WTC11 (cell line): ENCODE measurements around the gene NRXN3. TPM values are rescaled to one million over a fixed set of nuclear protein-coding genes. Genes with fewer than 3 reads are reported as not detected.
A peak's percentile ranks its signal among the peaks of the same experiment; 100 is the strongest.

ENCODE experiments used
- ATAC-seq: fragments of 200-7000 bp; cut with Tn5 transposase; 2 replicates; pipeline ENCODE4 v1.10.0; 2021; ENCODE audit warnings: mild to moderate bottlenecking, moderate library complexity
- CTCF ChIA-PET: fragments of 300-600 bp; sonication (Branson Sonifier 250); formaldehyde crosslinking; loops from one replicate; lab custom pipeline; 2021; ENCODE audit warnings: antibody characterized with exemption; lab: Charles Lee
- POLR2A ChIA-PET: fragments of 350-600 bp; sonication (Branson Sonifier 250); formaldehyde crosslinking; loops from one replicate; lab custom pipeline; 2021; ENCODE audit warnings: antibody characterized with exemption; lab: Charles Lee
- DNase-seq: peaks from one replicate; pipeline ENCODE4 v3.0.0; 2021; ENCODE audit warnings: low spot score
- H3K27ac Mint-ChIP-seq: 2 replicates; pipeline ENCODE4 v1.8.0; 2021; ENCODE audit warnings: mixed read lengths
- H3K27me3 Mint-ChIP-seq: 2 replicates; pipeline ENCODE4 v1.8.0; 2021; ENCODE audit warnings: low read depth, mild to moderate bottlenecking, moderate library complexity, mixed read lengths
- H3K36me3 Mint-ChIP-seq: 2 replicates; pipeline ENCODE4 v1.8.0; 2021; ENCODE audit warnings: mixed read lengths
- H3K4me1 Mint-ChIP-seq: 2 replicates; pipeline ENCODE4 v1.8.0; 2022; ENCODE audit warnings: mixed read lengths
- H3K4me3 Mint-ChIP-seq: 2 replicates; pipeline ENCODE4 v1.8.0; 2021; ENCODE audit warnings: mild to moderate bottlenecking, moderate library complexity, mixed read lengths
- H3K9me3 Mint-ChIP-seq: 2 replicates; pipeline ENCODE4 v1.8.0; 2021; ENCODE audit warnings: mixed read lengths
- AR ChIP-seq: fragments of 250-450 bp; sonication (Bioruptor Pico); IDR thresholded peaks from 2 replicates; pipeline ENCODE4 v1.9.0; 2021; ENCODE audit warnings: mild to moderate bottlenecking
- ATF1 ChIP-seq: sonication (generic); formaldehyde crosslinking; IDR thresholded peaks from 2 replicates; pipeline ENCODE4 v1.8.1; 2023; ENCODE audit warnings: mild to moderate bottlenecking, moderate library complexity, missing genetic modification reagents
- CBFB ChIP-seq: sonication (generic); formaldehyde crosslinking; IDR thresholded peaks from 2 replicates; pipeline ENCODE4 v1.8.1; 2022; ENCODE audit warnings: mild to moderate bottlenecking, low read depth, missing genetic modification reagents
- MYBL2 ChIP-seq: sonication (generic); formaldehyde crosslinking; IDR thresholded peaks from 2 replicates; pipeline ENCODE4 v1.8.1; 2023; ENCODE audit warnings: mild to moderate bottlenecking, moderate library complexity, missing genetic modification reagents
- RORB ChIP-seq: fragments of 250-450 bp; sonication (Bioruptor Pico); IDR thresholded peaks from 2 replicates; pipeline ENCODE4 v1.9.0; 2021; ENCODE audit warnings: mild to moderate bottlenecking
- SP1 ChIP-seq: sonication (generic); formaldehyde crosslinking; conservative IDR thresholded peaks from 2 replicates; pipeline ENCODE4 v1.8.1; 2022; ENCODE audit warnings: missing genetic modification reagents
- TCF7 ChIP-seq: sonication (generic); formaldehyde crosslinking; IDR thresholded peaks from 2 replicates; pipeline ENCODE4 v1.8.0; 2022; ENCODE audit warnings: mild to moderate bottlenecking, low read depth, missing genetic modification reagents, moderate library complexity
- ZNF423 ChIP-seq: fragments of 250-450 bp; sonication (Bioruptor Pico); IDR thresholded peaks from 2 replicates; pipeline ENCODE4 v2.1.2; 2022; ENCODE audit warnings: mild to moderate bottlenecking, moderate library complexity
- ZNF425 ChIP-seq: fragments of 250-450 bp; sonication (Bioruptor Pico); conservative IDR thresholded peaks from 2 replicates; pipeline ENCODE4 v1.9.0; 2021; ENCODE audit warnings: mild to moderate bottlenecking
- total RNA-seq: library from RNA; stranded (reverse); gene quantifications from 3 replicates; pipeline ENCODE4 v1.2.3, GENCODE V29; 2021
- TF ChIP-seq, protein P1 (sequence below): sonication (generic); formaldehyde crosslinking; IDR thresholded peaks from 2 replicates; pipeline ENCODE4 v1.8.1; 2023; ENCODE audit warnings: mild to moderate bottlenecking, missing genetic modification reagents, borderline replicate concordance
- TF ChIP-seq, protein P2 (sequence below): fragments of 200-600 bp; IDR thresholded peaks from 2 replicates; pipeline ENCODE4 v1.8.0; 2022; ENCODE audit warnings: antibody characterized with exemption
- TF ChIP-seq, protein P3 (sequence below): sonication (generic); formaldehyde crosslinking; IDR thresholded peaks from 2 replicates; pipeline ENCODE4 v1.8.1; 2023; ENCODE audit warnings: mild to moderate bottlenecking, missing genetic modification reagents
- TF ChIP-seq, protein P4 (sequence below): sonication (generic); formaldehyde crosslinking; IDR thresholded peaks from 2 replicates; pipeline ENCODE4 v1.8.0; 2023; ENCODE audit warnings: missing genetic modification reagents
- TF ChIP-seq, protein P5 (sequence below): sonication (generic); formaldehyde crosslinking; IDR thresholded peaks from 2 replicates; pipeline ENCODE4 v1.8.0; 2022; ENCODE audit warnings: mild to moderate bottlenecking, missing genetic modification reagents
- TF ChIP-seq, protein P6 (sequence below): fragments of 250-450 bp; sonication (Bioruptor Pico); IDR thresholded peaks from 2 replicates; pipeline ENCODE4 v1.8.0; 2021; ENCODE audit warnings: mild to moderate bottlenecking

Gene NRXN3
- total RNA-seq, 1 experiment from 2014 or later, result 3.0 TPM

GRCh38 chr14:78754059-78754458 is 583.9 kb downstream of the NRXN3 start:
- Mint-ChIP-seq H3K36me3 (no peaks in the 10 kb centered on the region), H3K4me1 (peaks cover 23% of the 10 kb centered on the region), H3K9me3 (no peaks in the 10 kb centered on the region), H3K27me3 (no peaks in the 10 kb centered on the region), H3K4me3 (no peak overlapping the region), H3K27ac (no peak overlapping the region)
- ChIA-PET CTCF (no interaction called here), POLR2A (no interaction called here)
- ATAC-seq, result no peak
- DNase-seq, result no peak
- TF ChIP-seq ZNF423 (CRISPR knock-in tag) (no peak), MYBL2 (CRISPR knock-in tag) (no peak)
- TF ChIP-seq, protein P1, sequence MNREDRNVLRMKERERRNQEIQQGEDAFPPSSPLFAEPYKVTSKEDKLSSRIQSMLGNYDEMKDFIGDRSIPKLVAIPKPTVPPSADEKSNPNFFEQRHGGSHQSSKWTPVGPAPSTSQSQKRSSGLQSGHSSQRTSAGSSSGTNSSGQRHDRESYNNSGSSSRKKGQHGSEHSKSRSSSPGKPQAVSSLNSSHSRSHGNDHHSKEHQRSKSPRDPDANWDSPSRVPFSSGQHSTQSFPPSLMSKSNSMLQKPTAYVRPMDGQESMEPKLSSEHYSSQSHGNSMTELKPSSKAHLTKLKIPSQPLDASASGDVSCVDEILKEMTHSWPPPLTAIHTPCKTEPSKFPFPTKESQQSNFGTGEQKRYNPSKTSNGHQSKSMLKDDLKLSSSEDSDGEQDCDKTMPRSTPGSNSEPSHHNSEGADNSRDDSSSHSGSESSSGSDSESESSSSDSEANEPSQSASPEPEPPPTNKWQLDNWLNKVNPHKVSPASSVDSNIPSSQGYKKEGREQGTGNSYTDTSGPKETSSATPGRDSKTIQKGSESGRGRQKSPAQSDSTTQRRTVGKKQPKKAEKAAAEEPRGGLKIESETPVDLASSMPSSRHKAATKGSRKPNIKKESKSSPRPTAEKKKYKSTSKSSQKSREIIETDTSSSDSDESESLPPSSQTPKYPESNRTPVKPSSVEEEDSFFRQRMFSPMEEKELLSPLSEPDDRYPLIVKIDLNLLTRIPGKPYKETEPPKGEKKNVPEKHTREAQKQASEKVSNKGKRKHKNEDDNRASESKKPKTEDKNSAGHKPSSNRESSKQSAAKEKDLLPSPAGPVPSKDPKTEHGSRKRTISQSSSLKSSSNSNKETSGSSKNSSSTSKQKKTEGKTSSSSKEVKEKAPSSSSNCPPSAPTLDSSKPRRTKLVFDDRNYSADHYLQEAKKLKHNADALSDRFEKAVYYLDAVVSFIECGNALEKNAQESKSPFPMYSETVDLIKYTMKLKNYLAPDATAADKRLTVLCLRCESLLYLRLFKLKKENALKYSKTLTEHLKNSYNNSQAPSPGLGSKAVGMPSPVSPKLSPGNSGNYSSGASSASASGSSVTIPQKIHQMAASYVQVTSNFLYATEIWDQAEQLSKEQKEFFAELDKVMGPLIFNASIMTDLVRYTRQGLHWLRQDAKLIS (CRISPR knock-in tag), result no peak

DNA sequence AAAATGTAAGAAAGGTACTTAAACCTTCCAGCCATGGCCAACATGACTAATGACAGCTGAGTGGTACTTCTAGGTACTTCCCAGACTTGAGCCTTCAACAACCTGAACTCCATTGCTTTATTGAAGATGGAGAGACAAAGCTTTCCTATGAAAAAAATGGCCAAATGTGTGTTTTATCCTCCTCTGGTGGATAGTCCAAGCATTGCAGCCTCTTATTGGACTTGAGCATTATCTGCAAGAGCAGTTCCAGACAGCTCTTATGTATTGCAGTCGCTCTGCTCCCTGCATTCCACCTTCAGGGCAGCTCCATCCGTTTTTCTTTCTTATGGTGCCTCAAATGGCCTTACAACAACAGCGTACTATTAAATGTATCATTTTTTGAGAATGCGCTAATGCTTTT is 588.2 kb downstream of the NRXN3 start:
- Mint-ChIP-seq H3K9me3 (no peaks in the 10 kb centered on the region), H3K27me3 (no peaks in the 10 kb centered on the region), H3K27ac (no peak overlapping the region), H3K4me1 (peaks cover 16% of the 10 kb centered on the region), H3K36me3 (no peaks in the 10 kb centered on the region)
- ChIA-PET POLR2A (no interaction called here), CTCF (interaction anchor here (0.6 to 2.4 kb wide), 15 partner anchors 11 to 192 kb away, joined by 3 to 15 read pairs (median 3); no protein-coding TSS in a partner anchor)
- peak; percentile 16 for DNase-seq
- peak; percentile 86 for ATAC-seq
- TF ChIP-seq, protein P2, sequence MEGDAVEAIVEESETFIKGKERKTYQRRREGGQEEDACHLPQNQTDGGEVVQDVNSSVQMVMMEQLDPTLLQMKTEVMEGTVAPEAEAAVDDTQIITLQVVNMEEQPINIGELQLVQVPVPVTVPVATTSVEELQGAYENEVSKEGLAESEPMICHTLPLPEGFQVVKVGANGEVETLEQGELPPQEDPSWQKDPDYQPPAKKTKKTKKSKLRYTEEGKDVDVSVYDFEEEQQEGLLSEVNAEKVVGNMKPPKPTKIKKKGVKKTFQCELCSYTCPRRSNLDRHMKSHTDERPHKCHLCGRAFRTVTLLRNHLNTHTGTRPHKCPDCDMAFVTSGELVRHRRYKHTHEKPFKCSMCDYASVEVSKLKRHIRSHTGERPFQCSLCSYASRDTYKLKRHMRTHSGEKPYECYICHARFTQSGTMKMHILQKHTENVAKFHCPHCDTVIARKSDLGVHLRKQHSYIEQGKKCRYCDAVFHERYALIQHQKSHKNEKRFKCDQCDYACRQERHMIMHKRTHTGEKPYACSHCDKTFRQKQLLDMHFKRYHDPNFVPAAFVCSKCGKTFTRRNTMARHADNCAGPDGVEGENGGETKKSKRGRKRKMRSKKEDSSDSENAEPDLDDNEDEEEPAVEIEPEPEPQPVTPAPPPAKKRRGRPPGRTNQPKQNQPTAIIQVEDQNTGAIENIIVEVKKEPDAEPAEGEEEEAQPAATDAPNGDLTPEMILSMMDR, result peak; percentile 58; the same call in 1 of the 2 replicates
- TF ChIP-seq CBFB, result no peak
- TF ChIP-seq SP1 (CRISPR knock-in tag), result no peak
- TF ChIP-seq, protein P3, sequence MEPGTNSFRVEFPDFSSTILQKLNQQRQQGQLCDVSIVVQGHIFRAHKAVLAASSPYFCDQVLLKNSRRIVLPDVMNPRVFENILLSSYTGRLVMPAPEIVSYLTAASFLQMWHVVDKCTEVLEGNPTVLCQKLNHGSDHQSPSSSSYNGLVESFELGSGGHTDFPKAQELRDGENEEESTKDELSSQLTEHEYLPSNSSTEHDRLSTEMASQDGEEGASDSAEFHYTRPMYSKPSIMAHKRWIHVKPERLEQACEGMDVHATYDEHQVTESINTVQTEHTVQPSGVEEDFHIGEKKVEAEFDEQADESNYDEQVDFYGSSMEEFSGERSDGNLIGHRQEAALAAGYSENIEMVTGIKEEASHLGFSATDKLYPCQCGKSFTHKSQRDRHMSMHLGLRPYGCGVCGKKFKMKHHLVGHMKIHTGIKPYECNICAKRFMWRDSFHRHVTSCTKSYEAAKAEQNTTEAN (CRISPR knock-in tag), result no peak
- TF ChIP-seq, all 79 proteins: peak for 1
- H3K4me3 Mint-ChIP-seq, result no peak overlapping the region

DNA sequence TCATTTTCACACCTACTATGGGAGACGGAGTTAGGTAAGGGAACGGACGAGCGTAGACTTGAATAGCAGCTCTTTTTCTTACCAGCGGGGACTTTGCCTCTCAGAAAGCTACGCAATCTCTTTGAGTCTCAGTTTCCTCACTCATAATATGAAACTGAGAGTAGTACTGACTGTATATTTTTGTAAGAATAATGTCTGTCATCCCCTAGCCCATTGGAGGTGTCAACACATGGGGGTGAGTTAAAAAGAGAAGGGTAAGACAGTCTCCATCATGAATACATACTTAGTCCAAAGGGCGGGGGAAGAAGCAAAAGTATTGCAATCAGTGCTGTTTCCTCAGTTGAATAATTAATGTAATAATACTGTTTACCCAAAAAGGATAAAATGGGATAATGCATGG is 592.2 kb downstream of the NRXN3 start:
- ChIA-PET CTCF (no interaction called here), POLR2A (no interaction called here)
- TF ChIP-seq, protein P4, sequence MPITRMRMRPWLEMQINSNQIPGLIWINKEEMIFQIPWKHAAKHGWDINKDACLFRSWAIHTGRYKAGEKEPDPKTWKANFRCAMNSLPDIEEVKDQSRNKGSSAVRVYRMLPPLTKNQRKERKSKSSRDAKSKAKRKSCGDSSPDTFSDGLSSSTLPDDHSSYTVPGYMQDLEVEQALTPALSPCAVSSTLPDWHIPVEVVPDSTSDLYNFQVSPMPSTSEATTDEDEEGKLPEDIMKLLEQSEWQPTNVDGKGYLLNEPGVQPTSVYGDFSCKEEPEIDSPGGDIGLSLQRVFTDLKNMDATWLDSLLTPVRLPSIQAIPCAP (CRISPR knock-in tag), result no peak
- no peak for TF ChIP-seq ZNF425 (CRISPR knock-in tag)
- TF ChIP-seq AR (CRISPR knock-in tag), result no peak
- TF ChIP-seq, protein P5, sequence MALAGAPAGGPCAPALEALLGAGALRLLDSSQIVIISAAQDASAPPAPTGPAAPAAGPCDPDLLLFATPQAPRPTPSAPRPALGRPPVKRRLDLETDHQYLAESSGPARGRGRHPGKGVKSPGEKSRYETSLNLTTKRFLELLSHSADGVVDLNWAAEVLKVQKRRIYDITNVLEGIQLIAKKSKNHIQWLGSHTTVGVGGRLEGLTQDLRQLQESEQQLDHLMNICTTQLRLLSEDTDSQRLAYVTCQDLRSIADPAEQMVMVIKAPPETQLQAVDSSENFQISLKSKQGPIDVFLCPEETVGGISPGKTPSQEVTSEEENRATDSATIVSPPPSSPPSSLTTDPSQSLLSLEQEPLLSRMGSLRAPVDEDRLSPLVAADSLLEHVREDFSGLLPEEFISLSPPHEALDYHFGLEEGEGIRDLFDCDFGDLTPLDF, result no peak
- no peak for TF ChIP-seq RORB (CRISPR knock-in tag)
- no peak for TF ChIP-seq TCF7 (CRISPR knock-in tag)
- TF ChIP-seq, protein P6, sequence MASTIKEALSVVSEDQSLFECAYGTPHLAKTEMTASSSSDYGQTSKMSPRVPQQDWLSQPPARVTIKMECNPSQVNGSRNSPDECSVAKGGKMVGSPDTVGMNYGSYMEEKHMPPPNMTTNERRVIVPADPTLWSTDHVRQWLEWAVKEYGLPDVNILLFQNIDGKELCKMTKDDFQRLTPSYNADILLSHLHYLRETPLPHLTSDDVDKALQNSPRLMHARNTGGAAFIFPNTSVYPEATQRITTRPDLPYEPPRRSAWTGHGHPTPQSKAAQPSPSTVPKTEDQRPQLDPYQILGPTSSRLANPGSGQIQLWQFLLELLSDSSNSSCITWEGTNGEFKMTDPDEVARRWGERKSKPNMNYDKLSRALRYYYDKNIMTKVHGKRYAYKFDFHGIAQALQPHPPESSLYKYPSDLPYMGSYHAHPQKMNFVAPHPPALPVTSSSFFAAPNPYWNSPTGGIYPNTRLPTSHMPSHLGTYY (CRISPR knock-in tag), result no peak
- no peak for TF ChIP-seq ATF1 (CRISPR knock-in tag)
- ATAC-seq (no peak), DNase-seq (no peak)
- Mint-ChIP-seq H3K9me3 (no peaks in the 10 kb centered on the region), H3K4me1 (peaks cover 45% of the 10 kb centered on the region), H3K36me3 (no peaks in the 10 kb centered on the region), H3K4me3 (no peak overlapping the region), H3K27me3 (no peaks in the 10 kb centered on the region), H3K27ac (no peak overlapping the region)
